Sigmoid colon (tissue), 3 donors: ENCODE data around the gene SMIM35.

Experiments used
- POLR2A ChIP-seq, 2 donors: fragments of 450-650 bp; IDR thresholded peaks; one replicate each; pipeline ENCODE4 v1.6.1; 2016; ENCODE audit warnings: antibody characterized with exemption in 2 of 2, mild to moderate bottlenecking in 2 of 2, moderate library complexity in 2 of 2
- TF ChIP-seq, protein P1 (sequence below), 4 experiments: fragments of 450-650 bp in 3 of 4; fragments of 200-600 bp in 1 of 4; IDR thresholded peaks; one replicate each; pipeline ENCODE4 v1.5.1; 2016 to 2019; ENCODE audit warnings: antibody characterized with exemption in 4 of 4, mild to moderate bottlenecking in 3 of 4, moderate library complexity in 2 of 4

- TF ChIP-seq, protein P1, sequence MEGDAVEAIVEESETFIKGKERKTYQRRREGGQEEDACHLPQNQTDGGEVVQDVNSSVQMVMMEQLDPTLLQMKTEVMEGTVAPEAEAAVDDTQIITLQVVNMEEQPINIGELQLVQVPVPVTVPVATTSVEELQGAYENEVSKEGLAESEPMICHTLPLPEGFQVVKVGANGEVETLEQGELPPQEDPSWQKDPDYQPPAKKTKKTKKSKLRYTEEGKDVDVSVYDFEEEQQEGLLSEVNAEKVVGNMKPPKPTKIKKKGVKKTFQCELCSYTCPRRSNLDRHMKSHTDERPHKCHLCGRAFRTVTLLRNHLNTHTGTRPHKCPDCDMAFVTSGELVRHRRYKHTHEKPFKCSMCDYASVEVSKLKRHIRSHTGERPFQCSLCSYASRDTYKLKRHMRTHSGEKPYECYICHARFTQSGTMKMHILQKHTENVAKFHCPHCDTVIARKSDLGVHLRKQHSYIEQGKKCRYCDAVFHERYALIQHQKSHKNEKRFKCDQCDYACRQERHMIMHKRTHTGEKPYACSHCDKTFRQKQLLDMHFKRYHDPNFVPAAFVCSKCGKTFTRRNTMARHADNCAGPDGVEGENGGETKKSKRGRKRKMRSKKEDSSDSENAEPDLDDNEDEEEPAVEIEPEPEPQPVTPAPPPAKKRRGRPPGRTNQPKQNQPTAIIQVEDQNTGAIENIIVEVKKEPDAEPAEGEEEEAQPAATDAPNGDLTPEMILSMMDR (IDR thresholded peaks at IDR 0.05): no peak
- TF ChIP-seq POLR2A (IDR thresholded peaks at IDR 0.05): no peak
These were observed 123.9 kb downstream of the SMIM35 start for GRCh38 chr11:117962826-117963225.
